HepG2 (cell line): ENCODE data around the gene PLA2G4D. TPM values are rescaled to one million over a fixed set of nuclear protein-coding genes. Genes with fewer than 3 reads are reported as not detected.

Experiments
- BCL6 ChIP-seq: IDR thresholded peaks from 2 replicates; pipeline ENCODE4 v1.6.1; 2016; ENCODE audit warnings: missing genetic modification reagents, missing compliant biosample characterization
- GABPB1 ChIP-seq: IDR thresholded peaks from 2 replicates; pipeline ENCODE4 v1.6.1; 2016; ENCODE audit warnings: mild to moderate bottlenecking, missing genetic modification reagents, moderate library complexity, missing compliant biosample characterization
- HCFC1 ChIP-seq: fragments of 150-350 bp; IDR thresholded peaks from 2 replicates; pipeline ENCODE4 v1.6.1; 2014; ENCODE audit warnings: low read depth, low read length
- HIVEP1 ChIP-seq: sonication (generic); formaldehyde crosslinking; IDR thresholded peaks from 2 replicates; pipeline ENCODE4 v1.4.0; 2020; ENCODE audit warnings: mild to moderate bottlenecking, missing genetic modification reagents
- MEIS2 ChIP-seq: sonication (generic); formaldehyde crosslinking; IDR thresholded peaks from 2 replicates; pipeline ENCODE4 v1.9.0; 2021; ENCODE audit warnings: mild to moderate bottlenecking, missing genetic modification reagents
- NCOA2 ChIP-seq: sonication (generic); formaldehyde crosslinking; IDR thresholded peaks from 2 replicates; pipeline ENCODE4 v1.8.0; 2022; ENCODE audit warnings: inconsistent platforms
- ONECUT2 ChIP-seq: sonication (generic); formaldehyde crosslinking; IDR thresholded peaks from 2 replicates; pipeline ENCODE4 v1.4.0; 2020; ENCODE audit warnings: missing genetic modification reagents
- PAX8 ChIP-seq: sonication (generic); formaldehyde crosslinking; IDR thresholded peaks from 2 replicates; pipeline ENCODE4 v1.8.0; 2022; ENCODE audit warnings: mild to moderate bottlenecking, missing genetic modification reagents, borderline replicate concordance
- PHF21A ChIP-seq: sonication (generic); formaldehyde crosslinking; IDR thresholded peaks from 2 replicates; pipeline ENCODE4 v1.5.0; 2020; ENCODE audit warnings: mild to moderate bottlenecking, missing genetic modification reagents
- RBAK ChIP-seq: sonication (generic); formaldehyde crosslinking; IDR thresholded peaks from 2 replicates; pipeline ENCODE4 v1.5.1; 2020; ENCODE audit warnings: mild to moderate bottlenecking, missing genetic modification reagents
- SP1 ChIP-seq, 2 experiments: fragments of 450-650 bp in 1 of 2; sonication (generic) in 1 of 2; formaldehyde crosslinking in 1 of 2; IDR thresholded peaks; 2 replicates each; pipeline versions ENCODE4 v1.4.0 to v1.6.1; 2016 to 2020; ENCODE audit warnings: missing genetic modification reagents in 1 of 2
- ZBTB38 ChIP-seq: sonication (generic); formaldehyde crosslinking; IDR thresholded peaks from 2 replicates; pipeline ENCODE4 v1.5.1; 2020; ENCODE audit warnings: mild to moderate bottlenecking, missing genetic modification reagents
- ZBTB7B ChIP-seq: sonication (generic); formaldehyde crosslinking; IDR thresholded peaks from 2 replicates; pipeline ENCODE4 v1.4.0; 2020; ENCODE audit warnings: missing genetic modification reagents
- ZMYM2 ChIP-seq: sonication (generic); formaldehyde crosslinking; IDR thresholded peaks from 2 replicates; pipeline ENCODE4 v1.8.0; 2022; ENCODE audit warnings: mild to moderate bottlenecking, missing genetic modification reagents
- ZNF33A ChIP-seq: sonication (generic); formaldehyde crosslinking; IDR thresholded peaks from 2 replicates; pipeline ENCODE4 v1.5.1; 2020; ENCODE audit warnings: missing genetic modification reagents, mild to moderate bottlenecking, moderate library complexity, borderline replicate concordance
- ZSCAN22 ChIP-seq: sonication (generic); formaldehyde crosslinking; IDR thresholded peaks from 2 replicates; pipeline ENCODE4 v1.4.0; 2020; ENCODE audit warnings: mild to moderate bottlenecking, missing genetic modification reagents
- ZSCAN9 ChIP-seq: IDR thresholded peaks from 2 replicates; pipeline ENCODE4 v1.6.1; 2016; ENCODE audit warnings: borderline replicate concordance
- polyA plus RNA-seq, 8 experiments: library from polyadenylated mRNA; depleted of rRNA in 3 of 8; stranded (reverse) in 7 of 8; unstranded in 1 of 8; fragments of >200 nt; fragmentation: Illumina TruSeq in 4 of 8; extraction: Trizol in 4 of 8; gene quantifications; 2 replicates each; pipeline versions ENCODE4 v1.2.1 to v1.2.3, GENCODE V29; 2011 to 2016; ENCODE audit warnings: low read depth in 4 of 8, missing spikeins in 1 of 8, mixed read lengths in 1 of 8; ENCODE audit not compliant: insufficient read depth in 1 of 8
- total RNA-seq, 5 experiments: library from RNA; depleted of rRNA; stranded (reverse); fragments of >200 nt; fragmentation: Illumina TruSeq; extraction: Trizol; gene quantifications; 2 replicates each; pipeline ENCODE4 v1.2.3, GENCODE V29; 2016; ENCODE audit warnings: low read depth in 1 of 5
- TF ChIP-seq, protein P1 (sequence below): sonication (generic); formaldehyde crosslinking; IDR thresholded peaks from 2 replicates; pipeline ENCODE4 v1.5.0; 2020; ENCODE audit warnings: missing genetic modification reagents
- TF ChIP-seq, protein P2 (sequence below): sonication (generic); formaldehyde crosslinking; IDR thresholded peaks from 2 replicates; pipeline ENCODE4 v1.4.0; 2020; ENCODE audit warnings: mild to moderate bottlenecking, low read depth, missing genetic modification reagents
- TF ChIP-seq, protein P3 (sequence below): sonication (generic); formaldehyde crosslinking; IDR thresholded peaks from 2 replicates; pipeline ENCODE4 v1.4.0; 2020; ENCODE audit warnings: missing genetic modification reagents
- TF ChIP-seq, protein P4 (sequence below): sonication (generic); formaldehyde crosslinking; IDR thresholded peaks from 2 replicates; pipeline ENCODE4 v1.4.0; 2020; ENCODE audit warnings: missing genetic modification reagents, borderline replicate concordance
- TF ChIP-seq, protein P5 (sequence below): sonication (generic); IDR thresholded peaks from 2 replicates; pipeline ENCODE4 v1.6.1; 2016; ENCODE audit warnings: low read depth, borderline replicate concordance

Gene PLA2G4D
- total and polyA plus RNA-seq, 2 of the 13 experiments (the other 11 are each of a cell fraction or from before 2014, with no cell fraction given) = 0.04 to 0.21 TPM

DNA sequence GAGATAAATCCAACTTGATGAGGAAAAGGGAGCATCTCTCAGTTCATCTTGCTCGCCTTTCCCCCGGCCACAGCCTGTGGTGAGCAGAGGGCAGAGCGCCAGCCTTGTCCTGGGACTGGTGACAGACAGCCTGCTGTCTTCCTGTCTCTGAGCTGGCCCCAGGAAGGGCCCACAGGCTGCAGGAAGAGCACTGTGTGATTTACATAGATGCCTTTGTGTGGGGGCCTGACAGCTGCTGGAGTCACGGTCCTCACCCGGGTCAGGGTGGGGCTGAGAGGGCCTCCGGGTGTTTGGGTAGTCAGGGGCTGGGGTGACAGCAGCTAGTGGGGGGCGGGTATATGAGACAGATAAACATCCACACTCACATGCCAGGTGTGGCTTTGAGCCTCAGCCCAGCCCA lies 29.3 kb downstream of the PLA2G4D start (continued):
- TF ChIP-seq HIVEP1 (CRISPR knock-in tag) (no peak), HCFC1 (no peak), NCOA2 (CRISPR knock-in tag) (0 out of 2 replicates have a peak, but pooled peaks have one; percentile 12), MEIS2 (CRISPR knock-in tag) (peak; percentile 75), ZBTB7B (CRISPR knock-in tag) (no peak), ZSCAN22 (no peak), ZNF33A (CRISPR knock-in tag) (no peak), ONECUT2 (no peak), PHF21A (CRISPR knock-in tag) (peak; percentile 73), ZSCAN9 (CRISPR knock-in tag) (no peak), ZMYM2 (CRISPR knock-in tag) (no peak), GABPB1 (CRISPR knock-in tag) (0 out of 2 replicates have a peak, but pooled peaks have one; percentile 25), BCL6 (CRISPR knock-in tag) (no peak), RBAK (CRISPR knock-in tag) (no peak), ZBTB38 (CRISPR knock-in tag) (no peak), SP1 (IDR thresholded peaks at IDR 0.05) (no peak), SP1 (CRISPR knock-in tag; IDR thresholded peaks at IDR 0.05) (no peak), PAX8 (no peak)
- TF ChIP-seq, protein P1, sequence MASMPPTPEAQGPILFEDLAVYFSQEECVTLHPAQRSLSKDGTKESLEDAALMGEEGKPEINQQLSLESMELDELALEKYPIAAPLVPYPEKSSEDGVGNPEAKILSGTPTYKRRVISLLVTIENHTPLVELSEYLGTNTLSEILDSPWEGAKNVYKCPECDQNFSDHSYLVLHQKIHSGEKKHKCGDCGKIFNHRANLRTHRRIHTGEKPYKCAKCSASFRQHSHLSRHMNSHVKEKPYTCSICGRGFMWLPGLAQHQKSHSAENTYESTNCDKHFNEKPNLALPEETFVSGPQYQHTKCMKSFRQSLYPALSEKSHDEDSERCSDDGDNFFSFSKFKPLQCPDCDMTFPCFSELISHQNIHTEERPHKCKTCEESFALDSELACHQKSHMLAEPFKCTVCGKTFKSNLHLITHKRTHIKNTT (CRISPR knock-in tag) = no peak
- TF ChIP-seq, protein P2, sequence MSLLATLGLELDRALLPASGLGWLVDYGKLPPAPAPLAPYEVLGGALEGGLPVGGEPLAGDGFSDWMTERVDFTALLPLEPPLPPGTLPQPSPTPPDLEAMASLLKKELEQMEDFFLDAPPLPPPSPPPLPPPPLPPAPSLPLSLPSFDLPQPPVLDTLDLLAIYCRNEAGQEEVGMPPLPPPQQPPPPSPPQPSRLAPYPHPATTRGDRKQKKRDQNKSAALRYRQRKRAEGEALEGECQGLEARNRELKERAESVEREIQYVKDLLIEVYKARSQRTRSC (CRISPR knock-in tag) = no peak
- TF ChIP-seq, protein P3, sequence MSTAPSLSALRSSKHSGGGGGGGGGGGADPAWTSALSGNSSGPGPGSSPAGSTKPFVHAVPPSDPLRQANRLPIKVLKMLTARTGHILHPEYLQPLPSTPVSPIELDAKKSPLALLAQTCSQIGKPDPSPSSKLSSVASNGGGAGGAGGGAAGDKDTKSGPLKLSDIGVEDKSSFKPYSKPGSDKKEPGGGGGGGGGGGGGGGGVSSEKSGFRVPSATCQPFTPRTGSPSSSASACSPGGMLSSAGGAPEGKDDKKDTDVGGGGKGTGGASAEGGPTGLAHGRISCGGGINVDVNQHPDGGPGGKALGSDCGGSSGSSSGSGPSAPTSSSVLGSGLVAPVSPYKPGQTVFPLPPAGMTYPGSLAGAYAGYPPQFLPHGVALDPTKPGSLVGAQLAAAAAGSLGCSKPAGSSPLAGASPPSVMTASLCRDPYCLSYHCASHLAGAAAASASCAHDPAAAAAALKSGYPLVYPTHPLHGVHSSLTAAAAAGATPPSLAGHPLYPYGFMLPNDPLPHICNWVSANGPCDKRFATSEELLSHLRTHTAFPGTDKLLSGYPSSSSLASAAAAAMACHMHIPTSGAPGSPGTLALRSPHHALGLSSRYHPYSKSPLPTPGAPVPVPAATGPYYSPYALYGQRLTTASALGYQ (CRISPR knock-in tag) = no peak
- TF ChIP-seq, protein P4, sequence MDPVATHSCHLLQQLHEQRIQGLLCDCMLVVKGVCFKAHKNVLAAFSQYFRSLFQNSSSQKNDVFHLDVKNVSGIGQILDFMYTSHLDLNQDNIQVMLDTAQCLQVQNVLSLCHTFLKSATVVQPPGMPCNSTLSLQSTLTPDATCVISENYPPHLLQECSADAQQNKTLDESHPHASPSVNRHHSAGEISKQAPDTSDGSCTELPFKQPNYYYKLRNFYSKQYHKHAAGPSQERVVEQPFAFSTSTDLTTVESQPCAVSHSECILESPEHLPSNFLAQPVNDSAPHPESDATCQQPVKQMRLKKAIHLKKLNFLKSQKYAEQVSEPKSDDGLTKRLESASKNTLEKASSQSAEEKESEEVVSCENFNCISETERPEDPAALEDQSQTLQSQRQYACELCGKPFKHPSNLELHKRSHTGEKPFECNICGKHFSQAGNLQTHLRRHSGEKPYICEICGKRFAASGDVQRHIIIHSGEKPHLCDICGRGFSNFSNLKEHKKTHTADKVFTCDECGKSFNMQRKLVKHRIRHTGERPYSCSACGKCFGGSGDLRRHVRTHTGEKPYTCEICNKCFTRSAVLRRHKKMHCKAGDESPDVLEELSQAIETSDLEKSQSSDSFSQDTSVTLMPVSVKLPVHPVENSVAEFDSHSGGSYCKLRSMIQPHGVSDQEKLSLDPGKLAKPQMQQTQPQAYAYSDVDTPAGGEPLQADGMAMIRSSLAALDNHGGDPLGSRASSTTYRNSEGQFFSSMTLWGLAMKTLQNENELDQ = no peak
- TF ChIP-seq, protein P5, sequence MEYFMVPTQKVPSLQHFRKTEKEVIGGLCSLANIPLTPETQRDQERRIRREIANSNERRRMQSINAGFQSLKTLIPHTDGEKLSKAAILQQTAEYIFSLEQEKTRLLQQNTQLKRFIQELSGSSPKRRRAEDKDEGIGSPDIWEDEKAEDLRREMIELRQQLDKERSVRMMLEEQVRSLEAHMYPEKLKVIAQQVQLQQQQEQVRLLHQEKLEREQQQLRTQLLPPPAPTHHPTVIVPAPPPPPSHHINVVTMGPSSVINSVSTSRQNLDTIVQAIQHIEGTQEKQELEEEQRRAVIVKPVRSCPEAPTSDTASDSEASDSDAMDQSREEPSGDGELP = peak; percentile 61; the same call in 1 of the 2 replicates
